K562 (cell line): ENCODE results near the gene KCNJ10. TPM values are rescaled to one million over a fixed set of nuclear protein-coding genes. Genes with fewer than 3 reads are reported as not detected.

Source experiments
- ATAC-seq: fragments of 200-7000 bp; cut with Tn5 transposase; 3 replicates; pipeline ENCODE4 v1.9.1; 2020; ENCODE audit warnings: moderate library complexity
- BruUV-seq: library from RNA; stranded (reverse); fragments of 400-500 nt; replicated peaks from 2 replicates; lab custom pipeline; 2021; lab: Mats Ljungman, UMichigan
- CTCF ChIA-PET: fragments of 300-600 bp; formaldehyde crosslinking; extraction: SDS; loops from one replicate; lab custom pipeline; 2021; ENCODE audit warnings: low intra/inter-chr PET ratio; lab: Yijun Ruan, JAX
- POLR2A ChIA-PET: fragments of 300-600, 350-650 bp; sonication (Branson Sonifier 250); formaldehyde crosslinking; extraction: SDS; loops from one replicate; lab custom pipeline; 2021; ENCODE audit warnings: antibody characterized with exemption, inconsistent platforms; lab: Yijun Ruan, JAX
- DNase-seq, 4 experiments: peaks; one replicate each; pipeline versions ENCODE4 v3.0.0 to v3.0.0-alpha.2; 2011 to 2018; ENCODE audit warnings: low spot score in 3 of 4, mixed read lengths in 3 of 4; ENCODE audit errors: extremely low read depth in 1 of 4
- FAIRE-seq: peaks from 2 replicates; lab custom pipeline; 2011; peaks lifted over from hg19 to GRCh38; lab: Jason Lieb, UNC
- H2AFZ ChIP-seq: 2 replicates; pipeline ENCODE4 v1.6.0; 2011; ENCODE audit warnings: low read depth, low read length, control low read depth, inconsistent platforms
- H3K27ac ChIP-seq: fragments of 200-600 bp; 3 replicates; pipeline ENCODE4 v1.8.0; 2011; ENCODE audit warnings: low read depth, mild to moderate bottlenecking, control low read depth, inconsistent platforms, low read length, moderate library complexity, mixed read lengths; ENCODE audit errors: extremely low read depth
- H3K27me3 ChIP-seq, 2 experiments: fragments of 300-600 bp in 1 of 2; 2 replicates in 1 of 2; 3 replicates in 1 of 2; pipeline versions ENCODE4 v1.6.0 to v1.8.0; 2011; ENCODE audit warnings: inconsistent platforms in 2 of 2, low read length in 2 of 2, mild to moderate bottlenecking in 1 of 2, mixed read lengths in 1 of 2, moderate library complexity in 1 of 2; ENCODE audit not compliant: control insufficient read depth in 2 of 2, insufficient read depth in 2 of 2
- H3K36me3 ChIP-seq: fragments of 300-600 bp; 3 replicates; pipeline ENCODE4 v1.8.0; 2011; ENCODE audit warnings: mild to moderate bottlenecking, low read length, inconsistent platforms; ENCODE audit not compliant: control insufficient read depth, insufficient read depth
- H3K4me1 ChIP-seq, 2 experiments: fragments of 200-600 bp in 1 of 2; replicated peaks in 1 of 2; 2 replicates in 1 of 2; 3 replicates in 1 of 2; pipeline versions ENCODE4 v1.5.1 to v1.8.0; 2011; ENCODE audit warnings: inconsistent platforms in 2 of 2, low read length in 2 of 2, mild to moderate bottlenecking in 1 of 2, mixed read lengths in 1 of 2, moderate library complexity in 1 of 2; ENCODE audit not compliant: control insufficient read depth in 2 of 2, insufficient read depth in 2 of 2
- H3K4me2 ChIP-seq: 2 replicates; pipeline ENCODE4 v1.6.1; 2011; ENCODE audit warnings: low read length, control low read depth, inconsistent platforms, mixed read lengths; ENCODE audit not compliant: insufficient read depth
- H3K4me3 ChIP-seq: fragments of 200-600 bp; sonication (generic), shearing (Covaris generic); 2 replicates; pipeline ENCODE4 v1.5.1; 2016; ENCODE audit warnings: control low read depth, inconsistent platforms
- H3K79me2 ChIP-seq: fragments of 200-600 bp; 3 replicates; pipeline ENCODE4 v1.8.0; 2011; ENCODE audit warnings: low read length, inconsistent platforms; ENCODE audit not compliant: control insufficient read depth, insufficient read depth
- H3K9ac ChIP-seq, 2 experiments: 2 replicates each; pipeline versions ENCODE4 v1.6.0 to v1.6.1; 2011; ENCODE audit warnings: low read depth in 2 of 2, low read length in 2 of 2, control low read depth in 1 of 2, inconsistent platforms in 1 of 2, mild to moderate bottlenecking in 1 of 2, mixed read lengths in 1 of 2; ENCODE audit not compliant: insufficient read depth in 1 of 2
- H3K9me1 ChIP-seq: one replicate; pipeline ENCODE4 v1.6.0; 2011; ENCODE audit warnings: inconsistent platforms, mild to moderate bottlenecking, low read length, moderate library complexity; ENCODE audit not compliant: control insufficient read depth, insufficient read depth
- H3K9me3 ChIP-seq: replicated peaks from 2 replicates; pipeline ENCODE4 v1.5.1; 2011; ENCODE audit warnings: low read depth, low read length, inconsistent platforms; ENCODE audit not compliant: control insufficient read depth, insufficient read depth
- H4K20me1 ChIP-seq: replicated peaks from 2 replicates; pipeline ENCODE4 v1.6.1; 2011; ENCODE audit warnings: low read length, inconsistent platforms, mixed read lengths; ENCODE audit not compliant: control insufficient read depth, insufficient read depth
- ATF4 ChIP-seq: fragments of 450-650 bp; formaldehyde crosslinking; IDR thresholded peaks from 2 replicates; pipeline ENCODE4 v1.4.0; 2022; ENCODE audit warnings: mild to moderate bottlenecking, moderate library complexity
- BMI1 ChIP-seq: fragments of 150-350 bp; IDR thresholded peaks from 2 replicates; pipeline ENCODE4 v1.6.1; 2014; ENCODE audit warnings: low read length
- ETS1 ChIP-seq: conservative IDR thresholded peaks from 2 replicates; pipeline ENCODE4 v1.6.1; 2011; ENCODE audit warnings: low read depth, mild to moderate bottlenecking, low read length; ENCODE audit not compliant: control insufficient read depth
- FOXA3 ChIP-seq, 2 experiments: fragments of 450-650 bp in 1 of 2; sonication (generic) in 1 of 2; formaldehyde crosslinking; IDR thresholded peaks in 1 of 2; conservative IDR thresholded peaks in 1 of 2; 2 replicates each; pipeline versions ENCODE4 v1.4.0 to v1.8.0; 2020 to 2022; ENCODE audit warnings: mild to moderate bottlenecking in 2 of 2, missing genetic modification reagents in 1 of 2
- HDAC2 ChIP-seq: fragments of 450-650 bp; IDR thresholded peaks from 2 replicates; pipeline ENCODE4 v1.6.1; 2016; ENCODE audit warnings: mild to moderate bottlenecking
- KDM5B ChIP-seq: fragments of 200-600 bp; sonication (generic); IDR thresholded peaks from 2 replicates; pipeline ENCODE4 v1.6.1; 2012; ENCODE audit warnings: low read depth, mild to moderate bottlenecking, moderate library complexity, low read length, control low read depth, inconsistent platforms; ENCODE audit not compliant: insufficient replicate concordance
- LEF1 ChIP-seq: fragments of 450-650 bp; IDR thresholded peaks from 2 replicates; pipeline ENCODE4 v1.6.1; 2016; ENCODE audit warnings: mild to moderate bottlenecking
- NBN ChIP-seq: fragments of 450-650 bp; IDR thresholded peaks from 2 replicates; pipeline ENCODE4 v1.6.1; 2016; ENCODE audit warnings: low read depth, mild to moderate bottlenecking
- NFATC3 ChIP-seq: fragments of 450-650 bp; IDR thresholded peaks from 2 replicates; pipeline ENCODE4 v1.6.1; 2017; ENCODE audit warnings: mild to moderate bottlenecking
- RBM34 ChIP-seq: fragments of 200-400 bp; formaldehyde crosslinking; IDR thresholded peaks from 2 replicates; pipeline ENCODE4 v1.6.1; 2018; ENCODE audit warnings: low read length, borderline replicate concordance; ENCODE audit not compliant: insufficient read depth
- SP1 ChIP-seq: sonication (generic); formaldehyde crosslinking; IDR thresholded peaks from 2 replicates; pipeline ENCODE4 v1.8.1; 2022; ENCODE audit warnings: mild to moderate bottlenecking, missing genetic modification reagents
- TFE3 ChIP-seq: fragments of 450-650 bp; formaldehyde crosslinking; IDR thresholded peaks from 2 replicates; pipeline ENCODE4 v1.4.0; 2020; ENCODE audit warnings: mild to moderate bottlenecking, mixed read lengths
- ZNF431 ChIP-seq: sonication (generic); formaldehyde crosslinking; IDR thresholded peaks from 2 replicates; pipeline ENCODE4 v1.8.0; 2022; ENCODE audit warnings: mild to moderate bottlenecking, missing genetic modification reagents
- WGBS: fragments of 100-300 bp; shearing (Covaris generic); methylation state at CpG from one replicate; pipeline ENCODE4 v1.1.6; 2016; ENCODE audit warnings: low coverage, mixed read lengths; ENCODE audit not compliant: insufficient coverage; ENCODE audit errors: missing lambda C conversion rate; 5-methylcytosine and 5-hydroxymethylcytosine counted together
- in situ Hi-C: fragments of 300-500 bp; cut with MboI; formaldehyde crosslinking; loops from 4 replicates; pipeline ENCODE4 v1.15.0; 2018; ENCODE audit warnings: inconsistent platforms, mixed read lengths
- intact Hi-C: fragments of 100-400 bp; cut with micrococcal nuclease; formaldehyde crosslinking; loops from 2 replicates; pipeline ENCODE4 v1.14.2; 2022
- polyA plus RNA-seq, 8 experiments: library from polyadenylated mRNA; depleted of rRNA in 4 of 8; stranded (reverse) in 5 of 8; unstranded in 3 of 8; fragments of >200 nt; fragmentation: Nextera tagmentation in 2 of 8; fragmentation: Illumina TruSeq in 1 of 8; extraction: Ambion mirVana in 2 of 8; extraction: Trizol in 1 of 8; gene quantifications; 2 replicates each; pipeline versions ENCODE4 v1.2.1 to v1.2.3, GENCODE V29; 2011 to 2014; ENCODE audit warnings: inconsistent platforms in 1 of 8, missing spikeins in 1 of 8
- total RNA-seq, 7 experiments: library from RNA; depleted of rRNA in 6 of 7; stranded (reverse); fragments of >200 nt in 6 of 7; fragmentation: Illumina TruSeq in 2 of 7; extraction: Trizol in 2 of 7; gene quantifications; 2 replicates each; pipeline versions ENCODE4 v1.2.1 to v1.2.3, GENCODE V29; 2011 to 2021; ENCODE audit warnings: low replicate concordance in 1 of 7

Gene KCNJ10
- total and polyA plus RNA-seq, 9 of the 15 experiments (the other 6 are each of a cell fraction or from before 2014, with no cell fraction given), result 0.06 to 0.11 TPM; not detected in 7

- no peak for TF ChIP-seq HDAC2
- TF ChIP-seq, all 486 proteins: peak for 25
Measured at GRCh38 chr1:160098852-160099561, 29.0 kb upstream of the KCNJ10 start (continued).

GRCh38 chr1:160097911-160098851 is 28.2 kb upstream of the KCNJ10 start, which contains the start of gene IGSF8:
Gene IGSF8 (minus strand): TSS chr1:160098619. CDS start chr1:160098472, 147 bp downstream.
- Histone ChIP-seq H2AFZ (peak within 1 kb of the TSS; percentile 99), H4K20me1 (peaks cover 4% of the 10 kb centered on the region; the same call in 1 of the 2 replicates), H3K27ac (peak within 1 kb of the TSS; percentile 71), H3K9ac (peak within 1 kb of the TSS; percentile 67 to 95), H3K9me1 (no peaks in the 10 kb centered on the region), H3K4me3 (peak within 1 kb of the TSS; percentile 57), H3K79me2 (no peaks in the 10 kb centered on the region), H3K4me2 (peak within 1 kb of the TSS; percentile 88), H3K36me3 (no peaks in the 10 kb centered on the region), H3K27me3 (no peaks in the 10 kb centered on the region), H3K4me1 (peaks cover 18 to 40% of the 10 kb centered on the region in 2 experiments; a peak in 4 of 5 replicates), H3K9me3 (no peaks in the 10 kb centered on the region)
- ATAC-seq (peak; percentile 79), DNase-seq (peak in 3 of 4 experiments; percentile 86 to 92 (median 88)), FAIRE-seq (peak; percentile 46)
- in situ Hi-C loops (no loop called here), intact Hi-C loops (no loop called here)
- BruUV-seq, result no TSS peak
- 21% methylated on average over 35 of the region's 64 CpGs for WGBS
- CTCF ChIA-PET, result interaction anchor here (1.2 to 2.9 kb wide), 2 partner anchors 13 to 154 kb away, joined by 4 to 11 read pairs; no protein-coding TSS in a partner anchor
- POLR2A ChIA-PET, result interaction anchor here (0.5 to 1.2 kb wide), 7 partner anchors 12 to 270 kb away, joined by 3 to 5 read pairs (median 4); partner anchors contain the start of genes DCAF8 and KCNJ9
- TF ChIP-seq ZNF431 (no peak), BMI1 (no peak), ETS1 (0 out of 2 replicates have a peak, but pooled peaks have one; percentile 17), RBM34 (no peak), NBN (no peak), FOXA3 (CRISPR knock-in tag; conservative IDR thresholded peaks at IDR 0.05 in 1 of 2, IDR thresholded peaks at IDR 0.05 in 1 of 2) (no peak), ATF4 (CRISPR knock-in tag) (no peak), SP1 (CRISPR knock-in tag) (peak; percentile 84), LEF1 (no peak), KDM5B (peak; percentile 26), NFATC3 (no peak), TFE3 (CRISPR knock-in tag) (no peak)
